Vagina (tissue), 2 donors: Measurements from ENCODE around the gene TGFBRAP1.

Experiments
- CTCF ChIP-seq, 3 experiments: fragments of 450-650 bp in 2 of 3; fragments of 200-600 bp in 1 of 3; sonication (generic) in 1 of 3; IDR thresholded peaks; one replicate each; pipeline ENCODE4 v1.5.1; 2017 to 2019; ENCODE audit warnings: antibody characterized with exemption in 3 of 3, mild to moderate bottlenecking in 2 of 3, moderate library complexity in 2 of 3
- POLR2AphosphoS5 ChIP-seq, 2 donors: sonication (generic); formaldehyde crosslinking; IDR thresholded peaks; one replicate each; pipeline ENCODE4 v1.9.0; 2017; ENCODE audit warnings: antibody characterized with exemption in 2 of 2, mild to moderate bottlenecking in 2 of 2, low read depth in 1 of 2; ENCODE audit not compliant: insufficient read depth in 1 of 2

- TF ChIP-seq CTCF (IDR thresholded peaks at IDR 0.05) (no peak), POLR2AphosphoS5 (IDR thresholded peaks at IDR 0.05; ENCODE audit: insufficient read depth in 1 of 2, low read depth in 1 of 2) (no peak)
Observed at GRCh38 chr2:105297216-105297615, 32.3 kb downstream of the TGFBRAP1 start.
